ENCODE results near the gene LPP.
"Not testable (repeated sequence)": the region's sequence is repeated elsewhere in the genome, so short reads cannot be mapped to it uniquely, and the experiment has no call there.

Gene LPP

DNA sequence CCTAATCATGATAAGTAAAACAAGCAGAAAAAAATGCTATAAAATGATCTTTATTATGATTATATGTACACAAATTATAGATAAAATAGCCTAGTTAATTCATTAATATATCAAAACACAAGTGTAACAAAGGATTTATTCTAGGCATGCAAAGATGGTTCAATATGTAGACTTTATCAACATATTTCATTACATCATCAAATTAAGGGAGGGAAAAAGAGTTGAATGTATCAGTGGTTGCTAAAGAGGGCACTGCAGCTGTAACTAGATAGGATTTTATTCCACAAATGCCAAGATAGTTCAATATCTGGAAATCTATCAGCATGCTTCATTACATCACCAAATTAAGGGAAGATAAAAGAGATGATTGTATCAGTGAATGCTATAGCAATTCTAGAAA, 248.3 kb downstream of the LPP start:
- in situ Hi-C loops (cut with HindIII; ENCODE audit: low pct_unique_long_range_greater_than_20kb, low sequenced_read_pairs): no loop called here
- DNase-seq (ENCODE audit: low read depth in 1 of 2, low spot score in 1 of 2): no peak

GRCh38 chr3:188403404-188403803, 249.4 kb downstream of the LPP start:
- in situ Hi-C loops (cut with HindIII; ENCODE audit: low pct_unique_long_range_greater_than_20kb, low sequenced_read_pairs): no loop called here
- no peak for TF ChIP-seq JUND (IDR thresholded peaks at IDR 0.05; ENCODE audit: low read depth)

More for the DNA sequence above, 248.3 kb downstream of the LPP start:
- TF ChIP-seq JUND (IDR thresholded peaks at IDR 0.05; ENCODE audit: low read depth): no peak

GRCh38 chr3:188404124-188404523, 250.2 kb downstream of the LPP start:
- TF ChIP-seq JUND (IDR thresholded peaks at IDR 0.05; ENCODE audit: low read depth): no peak
- in situ Hi-C loops (cut with HindIII; ENCODE audit: low pct_unique_long_range_greater_than_20kb, low sequenced_read_pairs): no loop called here
- DNase-seq (ENCODE audit: low read depth in 1 of 2, low spot score in 1 of 2): no peak

More at GRCh38 chr3:188403404-188403803, 249.4 kb downstream of the LPP start:
- no peak for DNase-seq (ENCODE audit: low read depth in 1 of 2, low spot score in 1 of 2)

- no peak for DNase-seq (ENCODE audit: low read depth in 1 of 2, low spot score in 1 of 2)
- in situ Hi-C loops (cut with HindIII; ENCODE audit: low pct_unique_long_range_greater_than_20kb, low sequenced_read_pairs): no loop called here
- TF ChIP-seq JUND (IDR thresholded peaks at IDR 0.05; ENCODE audit: low read depth): no peak
Observed at GRCh38 chr3:188404701-188405100, 250.7 kb downstream of the LPP start.

GRCh38 chr3:188407158-188407880, 253.4 kb downstream of the LPP start:
- TF ChIP-seq JUND (IDR thresholded peaks at IDR 0.05; ENCODE audit: low read depth): no peak
- in situ Hi-C loops (cut with HindIII; ENCODE audit: low pct_unique_long_range_greater_than_20kb, low sequenced_read_pairs): no loop called here
- no peak for DNase-seq (ENCODE audit: low read depth in 1 of 2, low spot score in 1 of 2)

DNA sequence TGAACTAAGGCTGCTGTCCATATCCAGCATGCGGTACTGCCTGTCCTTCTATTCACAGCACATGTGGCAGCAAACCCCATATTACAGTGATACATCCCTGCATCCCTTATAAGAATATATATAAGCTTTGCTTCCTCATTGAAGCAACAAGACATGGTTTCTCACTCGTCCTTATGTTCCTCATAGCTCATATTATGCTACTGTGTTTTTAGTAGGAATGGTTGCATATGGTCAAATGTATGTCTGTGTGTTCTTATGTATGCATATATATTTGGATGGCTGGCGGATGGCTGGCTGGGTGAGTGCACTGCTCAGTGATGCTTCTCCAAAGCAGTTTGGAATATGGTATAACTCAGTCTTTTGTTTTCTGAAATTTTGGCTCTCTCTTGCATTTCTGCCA, 254.9 kb downstream of the LPP start:
- DNase-seq (ENCODE audit: low read depth in 1 of 2, low spot score in 1 of 2): no peak
- in situ Hi-C loops (cut with HindIII; ENCODE audit: low pct_unique_long_range_greater_than_20kb, low sequenced_read_pairs): no loop called here
- TF ChIP-seq JUND (IDR thresholded peaks at IDR 0.05; ENCODE audit: low read depth): no peak

DNA sequence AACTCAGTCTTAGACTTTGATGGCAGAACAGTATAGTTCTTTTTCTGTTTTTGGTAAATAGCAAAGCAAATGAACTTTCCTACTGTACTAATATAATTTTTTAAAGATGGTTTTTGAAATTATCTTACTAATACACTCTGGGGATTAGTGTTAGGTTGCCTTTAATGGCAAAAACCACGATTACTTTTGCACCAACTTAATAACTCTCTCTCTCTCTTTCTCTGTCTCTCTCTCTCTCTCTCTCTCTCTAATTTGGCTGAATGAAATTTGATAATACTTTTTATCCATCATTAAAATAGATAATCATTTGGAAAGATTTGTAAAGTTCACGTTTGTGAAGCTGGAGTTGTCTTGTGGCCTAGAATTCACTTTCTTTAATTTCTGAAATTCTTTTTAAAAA, 257.8 kb downstream of the LPP start:
- in situ Hi-C loops (cut with HindIII; ENCODE audit: low pct_unique_long_range_greater_than_20kb, low sequenced_read_pairs): no loop called here
- TF ChIP-seq JUND (IDR thresholded peaks at IDR 0.05; ENCODE audit: low read depth): no peak
- no peak for DNase-seq (ENCODE audit: low read depth in 1 of 2, low spot score in 1 of 2)

DNA sequence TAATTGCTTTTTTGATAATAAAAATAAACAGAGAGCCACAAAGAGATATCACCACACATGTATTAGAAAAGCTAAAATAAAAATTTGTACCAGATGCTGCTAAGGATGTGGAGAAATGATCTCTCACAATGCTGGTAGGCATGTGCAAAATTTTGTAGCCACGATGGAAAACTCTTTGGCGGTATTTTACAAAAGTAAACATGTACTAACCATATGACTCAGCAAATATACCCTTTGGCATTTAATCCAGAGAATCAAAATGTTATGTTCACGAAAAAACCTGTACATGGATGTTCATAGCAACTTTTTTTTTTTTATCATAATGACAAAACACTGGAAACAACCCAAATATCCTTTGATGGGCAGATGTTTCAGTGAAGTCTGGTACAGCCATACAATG, 261.2 kb downstream of the LPP start:
- in situ Hi-C loops (cut with HindIII; ENCODE audit: low pct_unique_long_range_greater_than_20kb, low sequenced_read_pairs): no loop called here

DNA sequence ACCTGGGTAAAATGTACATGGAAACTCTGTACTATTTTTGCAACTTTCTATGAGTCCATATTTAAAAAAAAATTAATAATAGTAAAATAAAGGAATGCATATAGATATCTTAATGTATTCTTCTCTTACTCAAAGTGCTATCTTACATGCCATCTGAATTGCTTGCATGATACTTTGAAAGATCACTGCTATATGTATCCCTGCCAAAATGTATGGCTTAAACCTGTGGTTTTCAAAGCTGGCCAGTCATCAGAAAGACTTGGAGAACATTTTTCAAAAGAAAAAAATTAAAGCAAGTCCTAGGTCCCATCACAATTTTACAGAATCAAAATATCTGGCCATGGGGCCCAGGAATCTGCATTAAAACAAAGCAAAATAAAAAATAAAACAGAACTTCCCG, 262.1 kb downstream of the LPP start:
- DNase-seq (ENCODE audit: low read depth in 1 of 2, low spot score in 1 of 2): no peak
- in situ Hi-C loops (cut with HindIII; ENCODE audit: low pct_unique_long_range_greater_than_20kb, low sequenced_read_pairs): no loop called here
- TF ChIP-seq JUND (IDR thresholded peaks at IDR 0.05; ENCODE audit: low read depth): no peak

More for the DNA sequence above, 261.2 kb downstream of the LPP start:
- no peak for DNase-seq (ENCODE audit: low read depth in 1 of 2, low spot score in 1 of 2)
- no peak for TF ChIP-seq JUND (IDR thresholded peaks at IDR 0.05; ENCODE audit: low read depth)

- in situ Hi-C loops (cut with HindIII; ENCODE audit: low pct_unique_long_range_greater_than_20kb, low sequenced_read_pairs): no loop called here
- DNase-seq (ENCODE audit: low read depth in 1 of 2, low spot score in 1 of 2): peak in 1 of 2 experiments; percentile 22
- no peak for TF ChIP-seq JUND (IDR thresholded peaks at IDR 0.05; ENCODE audit: low read depth)
Observed at GRCh38 chr3:188417271-188417696, 263.3 kb downstream of the LPP start.

DNA sequence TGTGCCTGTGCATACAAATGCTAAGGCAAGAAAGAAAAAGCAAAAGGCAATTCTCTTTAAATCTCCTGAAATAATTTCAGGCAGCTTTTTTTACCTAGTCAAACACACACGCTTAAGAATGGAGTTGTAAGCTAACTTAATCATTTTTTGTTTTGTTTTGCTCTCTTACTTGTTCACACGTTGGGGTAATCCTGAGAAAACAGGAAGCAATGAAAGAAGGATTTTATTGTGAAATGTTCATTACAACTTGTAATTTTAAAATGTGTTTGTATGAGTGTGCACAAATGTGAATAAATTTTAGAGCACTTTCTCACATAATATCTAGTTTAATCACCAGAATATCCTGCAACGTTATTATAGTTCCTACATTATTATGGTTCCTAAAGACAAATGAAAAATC, 263.8 kb downstream of the LPP start:
- TF ChIP-seq JUND (IDR thresholded peaks at IDR 0.05; ENCODE audit: low read depth): no peak
- no peak for DNase-seq (ENCODE audit: low read depth in 1 of 2, low spot score in 1 of 2)
- in situ Hi-C loops (cut with HindIII; ENCODE audit: low pct_unique_long_range_greater_than_20kb, low sequenced_read_pairs): no loop called here

DNA sequence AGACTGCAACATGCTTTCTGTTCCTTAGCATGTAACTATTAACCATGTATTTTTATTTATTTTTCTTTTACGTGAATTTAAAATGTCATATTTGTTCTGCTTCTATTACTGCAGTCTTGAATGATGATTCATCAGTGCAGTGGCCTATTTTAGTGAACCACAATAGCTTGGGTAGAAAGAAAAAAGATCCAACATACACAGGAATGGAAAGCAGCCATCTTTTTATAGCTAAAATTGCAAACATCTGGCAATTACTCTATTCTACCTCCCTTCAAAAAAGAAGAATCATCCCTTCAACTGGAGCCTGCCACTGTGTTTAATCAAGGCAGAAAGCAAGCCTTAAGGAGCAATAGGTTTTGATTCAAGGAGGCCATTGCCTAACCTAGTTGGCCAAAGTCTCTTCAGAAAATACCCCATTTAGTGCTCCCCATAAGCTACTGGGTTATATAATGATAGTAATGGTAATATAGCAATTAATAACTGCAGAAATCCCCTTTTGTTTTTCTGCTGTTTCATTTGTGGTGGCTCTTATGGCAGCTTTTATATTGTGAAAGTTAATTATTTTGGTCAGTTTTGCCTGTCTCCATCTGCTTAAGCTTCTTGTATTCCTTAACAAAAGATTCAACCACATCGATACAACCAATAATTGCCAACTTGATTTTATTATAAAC, 267.3 kb downstream of the LPP start:
- in situ Hi-C loops (cut with HindIII; ENCODE audit: low pct_unique_long_range_greater_than_20kb, low sequenced_read_pairs): no loop called here
- no peak for DNase-seq (ENCODE audit: low read depth in 1 of 2, low spot score in 1 of 2)
- TF ChIP-seq JUND (IDR thresholded peaks at IDR 0.05; ENCODE audit: low read depth): no peak

DNA sequence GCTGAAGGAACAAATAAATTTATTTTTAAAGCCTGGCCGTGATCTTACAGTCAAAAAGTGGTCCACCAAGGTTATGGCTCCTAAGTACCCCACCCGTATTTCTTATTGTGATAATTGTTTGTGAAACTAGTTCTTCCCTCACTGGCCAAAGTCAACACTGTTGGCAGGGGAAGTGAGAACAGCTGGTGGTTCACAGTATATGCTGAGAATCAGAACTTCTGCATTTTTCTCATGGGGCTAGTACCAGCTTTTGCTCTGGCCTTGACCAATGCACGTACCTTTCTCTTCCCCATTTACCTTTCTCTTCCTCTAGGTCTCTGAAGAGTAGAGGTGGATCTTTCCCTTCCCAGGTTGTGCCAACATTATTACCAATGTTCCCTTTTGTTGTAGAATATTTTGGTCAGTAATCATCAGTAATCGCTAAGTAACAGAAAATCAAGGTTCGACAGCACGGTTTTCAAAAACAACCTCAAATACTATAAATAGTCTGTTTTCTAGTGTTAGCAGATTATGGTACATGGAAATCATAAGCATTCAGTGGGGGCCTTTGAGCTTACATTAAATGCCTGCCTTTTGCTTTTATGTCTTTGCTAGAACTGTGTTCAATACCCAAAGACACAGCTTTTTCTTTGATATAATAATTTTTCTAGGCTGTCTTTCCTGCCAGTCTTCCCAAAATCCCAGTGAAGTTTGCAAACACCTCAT, 268.0 kb downstream of the LPP start:
- TF ChIP-seq JUND (IDR thresholded peaks at IDR 0.05; ENCODE audit: low read depth): no peak
- no peak for DNase-seq (ENCODE audit: low read depth in 1 of 2, low spot score in 1 of 2)
- in situ Hi-C loops (cut with HindIII; ENCODE audit: low pct_unique_long_range_greater_than_20kb, low sequenced_read_pairs): no loop called here

DNA sequence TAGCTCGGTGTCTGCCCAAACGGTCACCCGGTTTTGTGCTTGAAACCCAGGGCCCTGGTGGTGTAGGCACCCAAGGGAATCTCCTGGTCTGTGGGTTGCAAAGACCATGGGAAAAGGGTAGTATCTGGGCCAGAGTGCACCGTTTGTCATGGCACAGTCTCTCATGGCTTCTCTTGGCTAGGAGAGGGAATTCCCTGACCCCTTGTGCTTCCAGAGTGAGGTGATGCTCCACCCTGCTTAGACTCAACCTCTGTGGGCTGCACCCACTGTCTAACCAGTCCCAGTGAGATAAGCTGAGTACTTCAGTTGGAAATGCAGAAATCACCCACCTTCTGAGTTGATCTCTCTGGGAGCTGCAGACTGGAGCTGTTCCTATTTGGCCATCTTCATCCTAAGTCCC, 274.0 kb downstream of the LPP start:
- in situ Hi-C loops (cut with HindIII; ENCODE audit: low pct_unique_long_range_greater_than_20kb, low sequenced_read_pairs); DNase-seq (ENCODE audit: low read depth in 1 of 2, low spot score in 1 of 2): not testable (repeated sequence)
